A673 (cell line): Measurements from ENCODE around the gene COQ8B.

Source experiments
- EZH2 ChIP-seq: fragments of 200-600 bp; sonication (generic); IDR thresholded peaks from 2 replicates; pipeline ENCODE4 v1.6.1; 2017; ENCODE audit warnings: borderline replicate concordance, low read depth, mild to moderate bottlenecking, mixed read lengths, antibody characterized with exemption, low read length; ENCODE audit not compliant: poor library complexity, severe bottlenecking
- TF ChIP-seq, protein P1 (sequence below): fragments of 300-800, 200-600 bp; sonication (generic); conservative IDR thresholded peaks from 2 replicates; pipeline ENCODE4 v1.5.1; 2017; ENCODE audit warnings: low read depth, mild to moderate bottlenecking, antibody characterized with exemption, low read length, moderate library complexity, mixed read lengths

DNA sequence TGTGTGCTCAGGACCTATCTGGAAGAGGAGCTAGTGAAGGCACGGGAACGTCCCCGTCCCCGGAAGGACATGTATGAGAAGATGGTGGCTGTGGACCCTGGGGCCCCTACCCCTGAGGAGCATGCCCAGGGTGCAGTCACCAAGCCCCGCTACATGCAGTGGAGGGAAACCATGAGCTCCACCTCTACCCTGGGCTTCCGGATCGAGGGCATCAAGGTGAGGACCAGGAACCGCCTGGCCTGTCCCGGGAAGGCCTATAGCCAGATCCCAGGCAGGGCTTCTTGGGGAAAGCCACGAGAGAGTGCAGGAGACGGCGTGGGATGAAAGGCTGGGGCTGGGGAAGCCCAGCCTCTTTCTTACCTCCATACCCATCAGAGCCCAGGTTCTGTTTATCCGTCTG, 16.5 kb upstream of the COQ8B start:
- TF ChIP-seq EZH2 = no peak
- TF ChIP-seq, protein P1, sequence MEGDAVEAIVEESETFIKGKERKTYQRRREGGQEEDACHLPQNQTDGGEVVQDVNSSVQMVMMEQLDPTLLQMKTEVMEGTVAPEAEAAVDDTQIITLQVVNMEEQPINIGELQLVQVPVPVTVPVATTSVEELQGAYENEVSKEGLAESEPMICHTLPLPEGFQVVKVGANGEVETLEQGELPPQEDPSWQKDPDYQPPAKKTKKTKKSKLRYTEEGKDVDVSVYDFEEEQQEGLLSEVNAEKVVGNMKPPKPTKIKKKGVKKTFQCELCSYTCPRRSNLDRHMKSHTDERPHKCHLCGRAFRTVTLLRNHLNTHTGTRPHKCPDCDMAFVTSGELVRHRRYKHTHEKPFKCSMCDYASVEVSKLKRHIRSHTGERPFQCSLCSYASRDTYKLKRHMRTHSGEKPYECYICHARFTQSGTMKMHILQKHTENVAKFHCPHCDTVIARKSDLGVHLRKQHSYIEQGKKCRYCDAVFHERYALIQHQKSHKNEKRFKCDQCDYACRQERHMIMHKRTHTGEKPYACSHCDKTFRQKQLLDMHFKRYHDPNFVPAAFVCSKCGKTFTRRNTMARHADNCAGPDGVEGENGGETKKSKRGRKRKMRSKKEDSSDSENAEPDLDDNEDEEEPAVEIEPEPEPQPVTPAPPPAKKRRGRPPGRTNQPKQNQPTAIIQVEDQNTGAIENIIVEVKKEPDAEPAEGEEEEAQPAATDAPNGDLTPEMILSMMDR = no peak
